Measurements from ENCODE around the gene ARFGAP3. TPM values are rescaled to one million over a fixed set of nuclear protein-coding genes. Genes with fewer than 3 reads are reported as not detected.

The ARFGAP3 gene
- total RNA-seq, 1 experiment from 2014 or later, result 30.0 TPM

DNA sequence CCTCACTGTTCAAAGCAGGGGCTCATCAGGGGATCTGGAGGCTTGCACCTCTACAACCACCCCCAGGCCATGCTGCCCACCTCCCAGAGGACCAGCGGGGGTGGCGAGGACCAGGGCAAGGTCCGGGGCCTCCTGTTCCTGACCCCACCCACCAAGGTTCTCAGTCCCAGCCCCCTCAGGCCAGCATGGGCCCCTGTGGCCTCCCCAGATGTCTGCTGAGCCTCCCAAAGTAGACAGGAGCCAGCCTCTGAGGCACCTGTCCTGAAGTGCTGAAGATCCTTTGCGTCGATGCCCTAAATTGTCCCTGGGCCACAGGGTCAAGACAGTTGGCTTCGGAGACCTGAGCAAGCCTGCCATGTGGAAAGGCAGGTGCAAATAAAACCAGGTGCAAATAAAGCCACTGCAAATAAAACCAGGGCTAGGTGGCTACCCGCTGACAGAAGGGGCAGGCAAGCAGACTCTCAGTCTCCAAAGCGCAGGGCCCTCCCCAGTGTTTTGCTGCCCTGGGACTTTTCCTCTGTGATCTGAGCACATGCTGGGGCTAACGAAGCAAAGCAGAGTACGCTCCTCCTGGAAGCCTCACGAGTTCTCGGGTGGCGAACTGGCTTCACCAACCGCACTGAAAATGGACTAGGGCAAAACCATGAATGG is 22.4 kb upstream of the ARFGAP3 start:
- ChIA-PET CTCF (no interaction called here), POLR2A (ENCODE audit: low non-redundant PET) (no interaction called here)
- no peak for DNase-seq (ENCODE audit: low spot score)
- BruUV-seq (replicated peaks), result no TSS peak
- no peak overlapping the region for H3K27ac ChIP-seq (ENCODE audit: low read depth, low read length, poor library complexity, severe bottlenecking)
- H3K27me3 ChIP-seq (replicated peaks; ENCODE audit: insufficient read depth, low read depth, low read length, poor library complexity), result no peaks in the 10 kb centered on the region
- H3K4me3 ChIP-seq (ENCODE audit: low read depth, low read length, poor library complexity, severe bottlenecking), result no peak overlapping the region
- no peaks in the 10 kb centered on the region for H3K9me3 ChIP-seq (ENCODE audit: low read depth, low read length, poor library complexity, severe bottlenecking)
- H3K36me3 ChIP-seq (ENCODE audit: insufficient read depth, low read length, poor library complexity, severe bottlenecking), result peaks cover 30% of the 10 kb centered on the region
- TF ChIP-seq, protein P1, sequence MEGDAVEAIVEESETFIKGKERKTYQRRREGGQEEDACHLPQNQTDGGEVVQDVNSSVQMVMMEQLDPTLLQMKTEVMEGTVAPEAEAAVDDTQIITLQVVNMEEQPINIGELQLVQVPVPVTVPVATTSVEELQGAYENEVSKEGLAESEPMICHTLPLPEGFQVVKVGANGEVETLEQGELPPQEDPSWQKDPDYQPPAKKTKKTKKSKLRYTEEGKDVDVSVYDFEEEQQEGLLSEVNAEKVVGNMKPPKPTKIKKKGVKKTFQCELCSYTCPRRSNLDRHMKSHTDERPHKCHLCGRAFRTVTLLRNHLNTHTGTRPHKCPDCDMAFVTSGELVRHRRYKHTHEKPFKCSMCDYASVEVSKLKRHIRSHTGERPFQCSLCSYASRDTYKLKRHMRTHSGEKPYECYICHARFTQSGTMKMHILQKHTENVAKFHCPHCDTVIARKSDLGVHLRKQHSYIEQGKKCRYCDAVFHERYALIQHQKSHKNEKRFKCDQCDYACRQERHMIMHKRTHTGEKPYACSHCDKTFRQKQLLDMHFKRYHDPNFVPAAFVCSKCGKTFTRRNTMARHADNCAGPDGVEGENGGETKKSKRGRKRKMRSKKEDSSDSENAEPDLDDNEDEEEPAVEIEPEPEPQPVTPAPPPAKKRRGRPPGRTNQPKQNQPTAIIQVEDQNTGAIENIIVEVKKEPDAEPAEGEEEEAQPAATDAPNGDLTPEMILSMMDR (conservative IDR thresholded peaks at IDR 0.05; ENCODE audit: low read depth, low read length), result no peak
- TF ChIP-seq EZH2 (IDR thresholded peaks at IDR 0.05; ENCODE audit: borderline replicate concordance, low read depth, low read length, poor library complexity, severe bottlenecking), result no peak
- H3K4me1 ChIP-seq (ENCODE audit: insufficient read depth, low read length, poor library complexity, severe bottlenecking), result no peaks in the 10 kb centered on the region
- intact Hi-C loops (cut with micrococcal nuclease; ENCODE audit: unreplicated experiment), result no loop called here

DNA sequence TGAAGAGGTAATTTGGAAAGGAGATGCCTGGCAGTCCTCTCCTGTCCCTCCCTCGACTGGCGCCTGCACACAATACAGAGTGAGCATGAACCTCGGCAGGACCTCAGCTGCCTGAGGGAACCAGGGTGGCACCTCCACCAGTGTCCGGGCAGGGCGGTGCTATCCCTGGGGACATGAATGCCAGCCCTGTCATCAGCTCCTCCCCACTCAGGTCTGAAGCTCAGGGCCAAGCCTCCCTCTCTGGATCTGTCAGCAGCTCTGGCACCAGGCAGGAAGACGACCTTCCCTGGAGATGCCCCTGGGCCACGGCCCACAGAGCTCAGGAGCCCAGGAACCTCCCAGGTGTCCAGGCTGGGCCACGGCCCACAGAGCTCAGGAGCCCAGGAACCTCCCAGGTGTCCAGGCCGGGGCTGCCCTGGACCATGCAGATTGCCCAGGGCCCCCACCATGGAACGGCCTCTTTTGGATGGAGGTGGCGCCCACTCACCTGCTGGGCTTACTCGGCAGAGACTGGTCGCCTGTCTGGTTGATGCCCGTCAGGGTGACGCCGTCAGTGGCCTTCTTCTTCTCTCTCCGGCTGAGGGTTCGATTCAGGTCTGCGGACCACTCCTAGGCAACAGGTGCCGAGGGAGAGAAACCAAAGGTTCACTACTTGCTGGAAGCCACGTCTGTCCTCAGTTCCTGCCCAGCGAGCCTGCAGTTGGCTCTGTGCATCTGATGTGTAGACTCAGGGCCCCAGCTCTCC is 21.7 kb upstream of the ARFGAP3 start:
- no peak overlapping the region for H3K4me3 ChIP-seq (ENCODE audit: low read depth, low read length, poor library complexity, severe bottlenecking)
- no TSS peak for BruUV-seq (replicated peaks)
- POLR2A ChIA-PET (ENCODE audit: low non-redundant PET), result no interaction called here

DNA sequence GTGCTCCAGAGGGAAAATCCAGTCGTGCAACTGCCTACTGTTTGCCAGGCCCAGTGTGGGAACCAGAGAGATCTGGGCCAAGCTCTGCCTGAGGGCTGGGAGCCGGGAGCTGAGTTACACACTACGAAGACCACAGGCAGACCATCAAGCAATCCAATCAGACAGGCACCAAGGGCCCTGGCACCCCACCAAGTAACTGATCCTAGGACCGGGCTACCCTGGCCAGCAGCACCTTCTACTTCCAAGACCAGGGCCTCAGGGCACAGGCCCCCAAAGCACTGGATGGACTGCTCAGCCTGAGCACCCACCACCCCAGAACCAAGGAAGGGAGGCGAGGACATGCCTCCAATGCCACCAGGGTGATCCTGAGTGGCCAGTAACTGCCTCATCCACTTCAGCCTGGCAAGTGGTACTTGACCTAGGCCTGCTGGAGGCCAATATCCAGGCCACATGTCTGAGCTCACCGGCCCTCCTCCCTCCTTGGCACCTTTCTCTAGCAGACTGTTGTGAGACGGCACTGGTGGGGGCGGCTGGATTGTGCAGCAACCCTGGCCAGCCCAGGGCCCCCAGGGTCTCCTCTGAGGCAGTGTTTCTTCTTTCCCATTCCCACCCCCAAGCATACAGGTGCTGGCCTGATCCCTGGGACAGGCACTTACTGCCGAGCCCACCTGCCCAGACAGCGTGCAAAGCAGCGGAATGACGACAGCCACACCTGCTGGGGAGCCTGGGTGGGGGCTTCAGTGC is 20.7 kb upstream of the ARFGAP3 start:
- intact Hi-C loops (cut with micrococcal nuclease; ENCODE audit: unreplicated experiment), result no loop called here
- TF ChIP-seq, protein P1 (conservative IDR thresholded peaks at IDR 0.05; ENCODE audit: low read depth, low read length), result no peak
- TF ChIP-seq EZH2 (IDR thresholded peaks at IDR 0.05; ENCODE audit: borderline replicate concordance, low read depth, low read length, poor library complexity, severe bottlenecking), result no peak
- POLR2A ChIA-PET (ENCODE audit: low non-redundant PET), result no interaction called here
- H3K4me1 ChIP-seq (ENCODE audit: insufficient read depth, low read length, poor library complexity, severe bottlenecking), result no peaks in the 10 kb centered on the region
- no peak for DNase-seq (ENCODE audit: low spot score)
- H3K27ac ChIP-seq (ENCODE audit: low read depth, low read length, poor library complexity, severe bottlenecking), result no peak overlapping the region
- BruUV-seq (replicated peaks), result no TSS peak
- CTCF ChIA-PET, result no interaction called here
- H3K9me3 ChIP-seq (ENCODE audit: low read depth, low read length, poor library complexity, severe bottlenecking), result no peaks in the 10 kb centered on the region
- H3K36me3 ChIP-seq (ENCODE audit: insufficient read depth, low read length, poor library complexity, severe bottlenecking), result peaks cover 27% of the 10 kb centered on the region
- no peaks in the 10 kb centered on the region for H3K27me3 ChIP-seq (replicated peaks; ENCODE audit: insufficient read depth, low read depth, low read length, poor library complexity)
- no peak overlapping the region for H3K4me3 ChIP-seq (ENCODE audit: low read depth, low read length, poor library complexity, severe bottlenecking)

More for the DNA sequence above, 21.7 kb upstream of the ARFGAP3 start:
- CTCF ChIA-PET, result no interaction called here
- Histone ChIP-seq H3K9me3 (ENCODE audit: low read depth, low read length, poor library complexity, severe bottlenecking) (no peaks in the 10 kb centered on the region), H3K4me1 (ENCODE audit: insufficient read depth, low read length, poor library complexity, severe bottlenecking) (no peaks in the 10 kb centered on the region), H3K27ac (ENCODE audit: low read depth, low read length, poor library complexity, severe bottlenecking) (no peak overlapping the region), H3K36me3 (ENCODE audit: insufficient read depth, low read length, poor library complexity, severe bottlenecking) (peaks cover 30% of the 10 kb centered on the region), H3K27me3 (replicated peaks; ENCODE audit: insufficient read depth, low read depth, low read length, poor library complexity) (no peaks in the 10 kb centered on the region)
- TF ChIP-seq EZH2 (IDR thresholded peaks at IDR 0.05; ENCODE audit: borderline replicate concordance, low read depth, low read length, poor library complexity, severe bottlenecking), result no peak
- TF ChIP-seq, protein P1 (conservative IDR thresholded peaks at IDR 0.05; ENCODE audit: low read depth, low read length), result no peak
- intact Hi-C loops (cut with micrococcal nuclease; ENCODE audit: unreplicated experiment), result no loop called here
- DNase-seq (ENCODE audit: low spot score), result no peak
